ENCODE results near the gene CCDC15. TPM values are rescaled to one million over a fixed set of nuclear protein-coding genes. Genes with fewer than 3 reads are reported as not detected.

Gene CCDC15
- total and polyA plus RNA-seq, 2 experiments from 2014 or later: 2.9 to 3.3 TPM

DNA sequence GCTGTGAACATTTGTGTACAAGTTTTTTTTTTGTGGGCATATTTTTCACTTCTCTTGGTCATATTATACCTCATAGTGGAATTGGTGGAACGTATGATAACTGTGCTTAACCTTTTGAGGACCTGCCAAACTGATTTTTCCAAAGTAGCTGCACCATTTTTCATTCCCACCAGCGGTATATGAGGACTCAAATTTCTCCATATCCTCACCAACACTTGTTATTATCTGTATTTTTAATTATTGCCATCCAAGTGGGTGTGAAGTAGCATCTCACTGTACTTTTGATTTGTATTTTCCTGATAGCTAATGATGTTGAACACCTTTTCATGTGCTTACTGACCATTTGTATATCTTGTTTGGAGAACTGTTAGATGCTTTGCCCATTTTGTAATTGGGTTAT is 47.8 kb downstream of the CCDC15 start:
- no peak overlapping the region for H3K4me2 ChIP-seq
- H4K20me1 ChIP-seq (replicated peaks; ENCODE audit: insufficient read depth): no peaks in the 10 kb centered on the region
- Mint-ChIP-seq H3K4me3 (no peak overlapping the region), H3K27me3 (ENCODE audit: insufficient read depth, low read depth, poor library complexity) (no peaks in the 10 kb centered on the region), H3K36me3 (ENCODE audit: low read depth) (no peaks in the 10 kb centered on the region), H3K4me1 (no peaks in the 10 kb centered on the region), H3K27ac (no peak overlapping the region), H3K9me3 (no peaks in the 10 kb centered on the region)
- H3K79me2 ChIP-seq (replicated peaks; ENCODE audit: insufficient read depth): no peaks in the 10 kb centered on the region
- no peak for ATAC-seq
- no peaks in the 10 kb centered on the region for H3K36me3 ChIP-seq (ENCODE audit: insufficient read depth)
- no peaks in the 10 kb centered on the region for H3F3A ChIP-seq (replicated peaks; ENCODE audit: low read depth)
- H3K4me3 ChIP-seq: no peak overlapping the region
- H3K27ac ChIP-seq (ENCODE audit: low read depth): no peak overlapping the region
- H2AFZ ChIP-seq: no peak overlapping the region
- no peaks in the 10 kb centered on the region for H3K9me2 ChIP-seq (ENCODE audit: insufficient read depth)
- H3K4me1 ChIP-seq (ENCODE audit: insufficient read depth): no peaks in the 10 kb centered on the region
- no peak for TF ChIP-seq NANOG (IDR thresholded peaks at IDR 0.05; ENCODE audit: borderline replicate concordance)
- TF ChIP-seq, protein P1, sequence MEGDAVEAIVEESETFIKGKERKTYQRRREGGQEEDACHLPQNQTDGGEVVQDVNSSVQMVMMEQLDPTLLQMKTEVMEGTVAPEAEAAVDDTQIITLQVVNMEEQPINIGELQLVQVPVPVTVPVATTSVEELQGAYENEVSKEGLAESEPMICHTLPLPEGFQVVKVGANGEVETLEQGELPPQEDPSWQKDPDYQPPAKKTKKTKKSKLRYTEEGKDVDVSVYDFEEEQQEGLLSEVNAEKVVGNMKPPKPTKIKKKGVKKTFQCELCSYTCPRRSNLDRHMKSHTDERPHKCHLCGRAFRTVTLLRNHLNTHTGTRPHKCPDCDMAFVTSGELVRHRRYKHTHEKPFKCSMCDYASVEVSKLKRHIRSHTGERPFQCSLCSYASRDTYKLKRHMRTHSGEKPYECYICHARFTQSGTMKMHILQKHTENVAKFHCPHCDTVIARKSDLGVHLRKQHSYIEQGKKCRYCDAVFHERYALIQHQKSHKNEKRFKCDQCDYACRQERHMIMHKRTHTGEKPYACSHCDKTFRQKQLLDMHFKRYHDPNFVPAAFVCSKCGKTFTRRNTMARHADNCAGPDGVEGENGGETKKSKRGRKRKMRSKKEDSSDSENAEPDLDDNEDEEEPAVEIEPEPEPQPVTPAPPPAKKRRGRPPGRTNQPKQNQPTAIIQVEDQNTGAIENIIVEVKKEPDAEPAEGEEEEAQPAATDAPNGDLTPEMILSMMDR (conservative IDR thresholded peaks at IDR 0.05; ENCODE audit: low read depth in 2 of 2): no peak
- no peak for TF ChIP-seq STAT1 (IDR thresholded peaks at IDR 0.05; ENCODE audit: unreplicated experiment)
- no peak for TF ChIP-seq EZH2 (IDR thresholded peaks at IDR 0.05; ENCODE audit: low read depth, unreplicated experiment)
- no peak for TF ChIP-seq ZNF331 (CRISPR knock-in tag; IDR thresholded peaks at IDR 0.05; ENCODE audit: low read depth)
- no peak for TF ChIP-seq POLR2AphosphoS5 (IDR thresholded peaks at IDR 0.05; ENCODE audit: low read depth)
- TF ChIP-seq, protein P2, sequence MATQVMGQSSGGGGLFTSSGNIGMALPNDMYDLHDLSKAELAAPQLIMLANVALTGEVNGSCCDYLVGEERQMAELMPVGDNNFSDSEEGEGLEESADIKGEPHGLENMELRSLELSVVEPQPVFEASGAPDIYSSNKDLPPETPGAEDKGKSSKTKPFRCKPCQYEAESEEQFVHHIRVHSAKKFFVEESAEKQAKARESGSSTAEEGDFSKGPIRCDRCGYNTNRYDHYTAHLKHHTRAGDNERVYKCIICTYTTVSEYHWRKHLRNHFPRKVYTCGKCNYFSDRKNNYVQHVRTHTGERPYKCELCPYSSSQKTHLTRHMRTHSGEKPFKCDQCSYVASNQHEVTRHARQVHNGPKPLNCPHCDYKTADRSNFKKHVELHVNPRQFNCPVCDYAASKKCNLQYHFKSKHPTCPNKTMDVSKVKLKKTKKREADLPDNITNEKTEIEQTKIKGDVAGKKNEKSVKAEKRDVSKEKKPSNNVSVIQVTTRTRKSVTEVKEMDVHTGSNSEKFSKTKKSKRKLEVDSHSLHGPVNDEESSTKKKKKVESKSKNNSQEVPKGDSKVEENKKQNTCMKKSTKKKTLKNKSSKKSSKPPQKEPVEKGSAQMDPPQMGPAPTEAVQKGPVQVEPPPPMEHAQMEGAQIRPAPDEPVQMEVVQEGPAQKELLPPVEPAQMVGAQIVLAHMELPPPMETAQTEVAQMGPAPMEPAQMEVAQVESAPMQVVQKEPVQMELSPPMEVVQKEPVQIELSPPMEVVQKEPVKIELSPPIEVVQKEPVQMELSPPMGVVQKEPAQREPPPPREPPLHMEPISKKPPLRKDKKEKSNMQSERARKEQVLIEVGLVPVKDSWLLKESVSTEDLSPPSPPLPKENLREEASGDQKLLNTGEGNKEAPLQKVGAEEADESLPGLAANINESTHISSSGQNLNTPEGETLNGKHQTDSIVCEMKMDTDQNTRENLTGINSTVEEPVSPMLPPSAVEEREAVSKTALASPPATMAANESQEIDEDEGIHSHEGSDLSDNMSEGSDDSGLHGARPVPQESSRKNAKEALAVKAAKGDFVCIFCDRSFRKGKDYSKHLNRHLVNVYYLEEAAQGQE (IDR thresholded peaks at IDR 0.05; ENCODE audit: unreplicated experiment): no peak
- TF ChIP-seq ZNF114 (CRISPR knock-in tag; IDR thresholded peaks at IDR 0.05): no peak
- TF ChIP-seq, protein P3, sequence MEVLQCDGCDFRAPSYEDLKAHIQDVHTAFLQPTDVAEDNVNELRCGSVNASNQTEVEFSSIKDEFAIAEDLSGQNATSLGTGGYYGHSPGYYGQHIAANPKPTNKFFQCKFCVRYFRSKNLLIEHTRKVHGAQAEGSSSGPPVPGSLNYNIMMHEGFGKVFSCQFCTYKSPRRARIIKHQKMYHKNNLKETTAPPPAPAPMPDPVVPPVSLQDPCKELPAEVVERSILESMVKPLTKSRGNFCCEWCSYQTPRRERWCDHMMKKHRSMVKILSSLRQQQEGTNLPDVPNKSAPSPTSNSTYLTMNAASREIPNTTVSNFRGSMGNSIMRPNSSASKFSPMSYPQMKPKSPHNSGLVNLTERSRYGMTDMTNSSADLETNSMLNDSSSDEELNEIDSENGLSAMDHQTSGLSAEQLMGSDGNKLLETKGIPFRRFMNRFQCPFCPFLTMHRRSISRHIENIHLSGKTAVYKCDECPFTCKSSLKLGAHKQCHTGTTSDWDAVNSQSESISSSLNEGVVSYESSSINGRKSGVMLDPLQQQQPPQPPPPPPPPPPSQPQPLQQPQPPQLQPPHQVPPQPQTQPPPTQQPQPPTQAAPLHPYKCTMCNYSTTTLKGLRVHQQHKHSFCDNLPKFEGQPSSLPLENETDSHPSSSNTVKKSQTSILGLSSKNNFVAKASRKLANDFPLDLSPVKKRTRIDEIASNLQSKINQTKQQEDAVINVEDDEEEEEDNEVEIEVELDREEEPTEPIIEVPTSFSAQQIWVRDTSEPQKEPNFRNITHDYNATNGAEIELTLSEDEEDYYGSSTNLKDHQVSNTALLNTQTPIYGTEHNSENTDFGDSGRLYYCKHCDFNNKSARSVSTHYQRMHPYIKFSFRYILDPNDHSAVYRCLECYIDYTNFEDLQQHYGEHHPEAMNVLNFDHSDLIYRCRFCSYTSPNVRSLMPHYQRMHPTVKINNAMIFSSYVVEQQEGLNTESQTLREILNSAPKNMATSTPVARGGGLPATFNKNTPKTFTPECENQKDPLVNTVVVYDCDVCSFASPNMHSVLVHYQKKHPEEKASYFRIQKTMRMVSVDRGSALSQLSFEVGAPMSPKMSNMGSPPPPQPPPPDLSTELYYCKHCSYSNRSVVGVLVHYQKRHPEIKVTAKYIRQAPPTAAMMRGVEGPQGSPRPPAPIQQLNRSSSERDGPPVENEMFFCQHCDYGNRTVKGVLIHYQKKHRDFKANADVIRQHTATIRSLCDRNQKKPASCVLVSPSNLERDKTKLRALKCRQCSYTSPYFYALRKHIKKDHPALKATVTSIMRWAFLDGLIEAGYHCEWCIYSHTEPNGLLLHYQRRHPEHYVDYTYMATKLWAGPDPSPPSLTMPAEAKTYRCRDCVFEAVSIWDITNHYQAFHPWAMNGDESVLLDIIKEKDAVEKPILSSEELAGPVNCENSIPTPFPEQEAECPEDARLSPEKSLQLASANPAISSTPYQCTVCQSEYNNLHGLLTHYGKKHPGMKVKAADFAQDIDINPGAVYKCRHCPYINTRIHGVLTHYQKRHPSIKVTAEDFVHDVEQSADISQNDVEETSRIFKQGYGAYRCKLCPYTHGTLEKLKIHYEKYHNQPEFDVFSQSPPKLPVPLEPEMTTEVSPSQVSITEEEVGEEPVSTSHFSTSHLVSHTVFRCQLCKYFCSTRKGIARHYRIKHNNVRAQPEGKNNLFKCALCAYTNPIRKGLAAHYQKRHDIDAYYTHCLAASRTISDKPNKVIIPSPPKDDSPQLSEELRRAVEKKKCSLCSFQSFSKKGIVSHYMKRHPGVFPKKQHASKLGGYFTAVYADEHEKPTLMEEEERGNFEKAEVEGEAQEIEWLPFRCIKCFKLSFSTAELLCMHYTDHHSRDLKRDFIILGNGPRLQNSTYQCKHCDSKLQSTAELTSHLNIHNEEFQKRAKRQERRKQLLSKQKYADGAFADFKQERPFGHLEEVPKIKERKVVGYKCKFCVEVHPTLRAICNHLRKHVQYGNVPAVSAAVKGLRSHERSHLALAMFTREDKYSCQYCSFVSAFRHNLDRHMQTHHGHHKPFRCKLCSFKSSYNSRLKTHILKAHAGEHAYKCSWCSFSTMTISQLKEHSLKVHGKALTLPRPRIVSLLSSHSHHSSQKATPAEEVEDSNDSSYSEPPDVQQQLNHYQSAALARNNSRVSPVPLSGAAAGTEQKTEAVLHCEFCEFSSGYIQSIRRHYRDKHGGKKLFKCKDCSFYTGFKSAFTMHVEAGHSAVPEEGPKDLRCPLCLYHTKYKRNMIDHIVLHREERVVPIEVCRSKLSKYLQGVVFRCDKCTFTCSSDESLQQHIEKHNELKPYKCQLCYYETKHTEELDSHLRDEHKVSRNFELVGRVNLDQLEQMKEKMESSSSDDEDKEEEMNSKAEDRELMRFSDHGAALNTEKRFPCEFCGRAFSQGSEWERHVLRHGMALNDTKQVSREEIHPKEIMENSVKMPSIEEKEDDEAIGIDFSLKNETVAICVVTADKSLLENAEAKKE (CRISPR knock-in tag; IDR thresholded peaks at IDR 0.05): no peak
- no peak for TF ChIP-seq JUNB (IDR thresholded peaks at IDR 0.05; ENCODE audit: unreplicated experiment)
- TF ChIP-seq CREB1 (CRISPR knock-in tag; IDR thresholded peaks at IDR 0.05; ENCODE audit: low read depth): no peak
- TF ChIP-seq EZH2phosphoT487 (IDR thresholded peaks at IDR 0.05; ENCODE audit: unreplicated experiment): no peak
- TF ChIP-seq, protein P4, sequence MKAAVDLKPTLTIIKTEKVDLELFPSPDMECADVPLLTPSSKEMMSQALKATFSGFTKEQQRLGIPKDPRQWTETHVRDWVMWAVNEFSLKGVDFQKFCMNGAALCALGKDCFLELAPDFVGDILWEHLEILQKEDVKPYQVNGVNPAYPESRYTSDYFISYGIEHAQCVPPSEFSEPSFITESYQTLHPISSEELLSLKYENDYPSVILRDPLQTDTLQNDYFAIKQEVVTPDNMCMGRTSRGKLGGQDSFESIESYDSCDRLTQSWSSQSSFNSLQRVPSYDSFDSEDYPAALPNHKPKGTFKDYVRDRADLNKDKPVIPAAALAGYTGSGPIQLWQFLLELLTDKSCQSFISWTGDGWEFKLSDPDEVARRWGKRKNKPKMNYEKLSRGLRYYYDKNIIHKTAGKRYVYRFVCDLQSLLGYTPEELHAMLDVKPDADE (IDR thresholded peaks at IDR 0.05): no peak
- DNase-seq (ENCODE audit: low spot score): no peak
- no peaks in the 10 kb centered on the region for H3K27me3 ChIP-seq (ENCODE audit: insufficient read depth)
